K562 (cell line): ENCODE measurements around the gene STIM1. TPM values are rescaled to one million over a fixed set of nuclear protein-coding genes. Genes with fewer than 3 reads are reported as not detected.

Experiments
- AFF1 ChIP-seq, 2 experiments: fragments of 450-650 bp; IDR thresholded peaks; 2 replicates each; pipeline ENCODE4 v1.6.1; 2018; ENCODE audit warnings: mild to moderate bottlenecking in 2 of 2, low read depth in 1 of 2; ENCODE audit not compliant: partially characterized antibody in 2 of 2
- ARNT ChIP-seq, 2 experiments: fragments of 450-650 bp; IDR thresholded peaks; 2 replicates each; pipeline ENCODE4 v1.6.1; 2016; ENCODE audit warnings: mild to moderate bottlenecking in 1 of 2
- DMBX1 ChIP-seq: fragments of 250-450 bp; sonication (Bioruptor Pico); IDR thresholded peaks from 2 replicates; pipeline ENCODE4 v1.8.0; 2022; ENCODE audit warnings: inconsistent platforms, mild to moderate bottlenecking, moderate library complexity, borderline replicate concordance
- E2F5 ChIP-seq: sonication (generic); formaldehyde crosslinking; IDR thresholded peaks from 2 replicates; pipeline ENCODE4 v1.8.0; 2022; ENCODE audit warnings: mild to moderate bottlenecking, missing genetic modification reagents
- MEF2A ChIP-seq: IDR thresholded peaks from 2 replicates; pipeline ENCODE4 v1.6.1; 2011; ENCODE audit warnings: low read depth, mild to moderate bottlenecking, low read length, moderate library complexity; ENCODE audit not compliant: control insufficient read depth
- NCOA1 ChIP-seq: fragments of 450-650 bp; IDR thresholded peaks from 2 replicates; pipeline ENCODE4 v1.6.1; 2016; ENCODE audit warnings: low read depth
- POLR2A ChIP-seq: fragments of 450-650 bp; conservative IDR thresholded peaks from 2 replicates; pipeline ENCODE4 v1.6.1; 2016
- POLR2G ChIP-seq: fragments of 200-400 bp; formaldehyde crosslinking; IDR thresholded peaks from 2 replicates; pipeline ENCODE4 v1.6.1; 2017; ENCODE audit warnings: low read depth, mild to moderate bottlenecking, antibody characterized with exemption, low read length, moderate library complexity
- REST ChIP-seq, 2 experiments: fragments of 450-650 bp; formaldehyde crosslinking in 1 of 2; IDR thresholded peaks; 2 replicates each; pipeline versions ENCODE4 v1.4.0 to v1.6.1; 2014 to 2020; ENCODE audit warnings: mild to moderate bottlenecking in 2 of 2, borderline replicate concordance in 1 of 2, low read depth in 1 of 2
- ZBTB7A ChIP-seq: IDR thresholded peaks from 2 replicates; pipeline ENCODE4 v1.6.1; 2011; ENCODE audit warnings: low read depth, mild to moderate bottlenecking, low read length, moderate library complexity, borderline replicate concordance; ENCODE audit not compliant: control insufficient read depth
- ZNF280A ChIP-seq: fragments of 450-650 bp; IDR thresholded peaks from 2 replicates; pipeline ENCODE4 v1.6.1; 2018; ENCODE audit warnings: mild to moderate bottlenecking, low read depth; ENCODE audit not compliant: partially characterized antibody
- ZNF507 ChIP-seq: conservative IDR thresholded peaks from 2 replicates; pipeline ENCODE4 v1.6.1; 2017; ENCODE audit warnings: missing genetic modification characterization, missing compliant biosample characterization
- ZNF75A ChIP-seq: fragments of 450-650 bp; formaldehyde crosslinking; IDR thresholded peaks from 2 replicates; pipeline ENCODE4 v1.4.0; 2020; ENCODE audit warnings: mild to moderate bottlenecking
- polyA plus RNA-seq, 8 experiments: library from polyadenylated mRNA; depleted of rRNA in 4 of 8; stranded (reverse) in 5 of 8; unstranded in 3 of 8; fragments of >200 nt; fragmentation: Nextera tagmentation in 2 of 8; fragmentation: Illumina TruSeq in 1 of 8; extraction: Ambion mirVana in 2 of 8; extraction: Trizol in 1 of 8; gene quantifications; 2 replicates each; pipeline versions ENCODE4 v1.2.1 to v1.2.3, GENCODE V29; 2011 to 2014; ENCODE audit warnings: inconsistent platforms in 1 of 8, missing spikeins in 1 of 8
- total RNA-seq, 7 experiments: library from RNA; depleted of rRNA in 6 of 7; stranded (reverse); fragments of >200 nt in 6 of 7; fragmentation: Illumina TruSeq in 2 of 7; extraction: Trizol in 2 of 7; gene quantifications; 2 replicates each; pipeline versions ENCODE4 v1.2.1 to v1.2.3, GENCODE V29; 2011 to 2021; ENCODE audit warnings: low replicate concordance in 1 of 7

The STIM1 gene
- total and polyA plus RNA-seq, 9 of the 15 experiments (the other 6 are each of a cell fraction or from before 2014, with no cell fraction given), result 7.7 to 50.5 (median 22.5) TPM

GRCh38 chr11:3834349-3834663, 21.2 kb upstream of the STIM1 start (continued):
- TF ChIP-seq MEF2A, result no peak
- TF ChIP-seq AFF1 (IDR thresholded peaks at IDR 0.05; ENCODE audit: low read depth in 1 of 2, partially characterized antibody in 2 of 2), result no peak
- TF ChIP-seq ZNF75A (CRISPR knock-in tag), result peak; percentile 8; the same call in 1 of the 2 replicates
- TF ChIP-seq DMBX1, result peak; percentile 93
- TF ChIP-seq ARNT (IDR thresholded peaks at IDR 0.05), result no peak
- TF ChIP-seq E2F5 (CRISPR knock-in tag), result 0 out of 2 replicates have a peak, but pooled peaks have one; percentile 42
- peak; percentile 74; the same call in 1 of the 2 replicates for TF ChIP-seq ZBTB7A
- no peak; the same call in 1 of the 2 replicates for TF ChIP-seq REST (IDR thresholded peaks at IDR 0.05; ENCODE audit: borderline replicate concordance)
- TF ChIP-seq REST (CRISPR knock-in tag; IDR thresholded peaks at IDR 0.05; ENCODE audit: low read depth), result 0 out of 2 replicates have a peak, but pooled peaks have one; percentile 24
- no peak for TF ChIP-seq ZNF280A
- peak; percentile 66; the same call in 1 of the 2 replicates for TF ChIP-seq POLR2G
- TF ChIP-seq ZNF507 (tag), result no peak
- TF ChIP-seq NCOA1, result no peak
- TF ChIP-seq POLR2A, result peak; percentile 52; the same call in 1 of the 2 replicates
